Adrenal gland (tissue), 5 donors: Measurements from ENCODE around the gene RIPK3.

Source experiments
- POLR2A ChIP-seq, 2 donors: fragments of 450-650 bp; IDR thresholded peaks; one replicate each; pipeline ENCODE4 v1.6.1; 2017; ENCODE audit warnings: antibody characterized with exemption in 2 of 2, mild to moderate bottlenecking in 2 of 2, moderate library complexity in 1 of 2
- TF ChIP-seq, protein P1 (sequence below), 6 experiments: fragments of 450-650 bp in 4 of 6; fragments of 200-600 bp in 2 of 6; sonication (generic) in 1 of 6; IDR thresholded peaks; 1 replicate in 5 of 6; 2 replicates in 1 of 6; pipeline versions ENCODE4 v1.5.1 to v1.8.0; 2016 to 2021; ENCODE audit warnings: antibody characterized with exemption in 6 of 6, mild to moderate bottlenecking in 2 of 6, moderate library complexity in 1 of 6
- donor health status: DM: no; HTN: no; CAD: no.

DNA sequence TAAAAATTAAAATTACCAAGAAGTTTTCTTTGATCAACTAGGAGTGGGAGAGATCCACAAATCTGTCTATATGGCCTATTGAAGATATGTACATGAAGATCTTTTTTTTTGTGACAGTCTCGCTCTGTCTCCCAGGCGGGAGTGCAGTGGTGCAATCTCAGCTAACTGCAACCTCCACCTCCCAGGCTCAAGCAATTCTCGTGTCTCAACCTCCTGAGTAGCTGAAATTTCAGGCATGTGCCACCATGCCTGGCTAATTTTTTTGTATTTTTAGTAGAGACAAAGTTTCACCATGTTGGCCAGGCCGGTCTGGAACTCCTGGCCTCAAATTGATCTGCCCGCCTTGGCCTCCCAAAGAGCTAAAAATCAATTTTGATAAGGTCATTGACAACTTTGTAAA, 23.6 kb upstream of the RIPK3 start:
- no peak for TF ChIP-seq POLR2A (IDR thresholded peaks at IDR 0.05)
- TF ChIP-seq, protein P1, sequence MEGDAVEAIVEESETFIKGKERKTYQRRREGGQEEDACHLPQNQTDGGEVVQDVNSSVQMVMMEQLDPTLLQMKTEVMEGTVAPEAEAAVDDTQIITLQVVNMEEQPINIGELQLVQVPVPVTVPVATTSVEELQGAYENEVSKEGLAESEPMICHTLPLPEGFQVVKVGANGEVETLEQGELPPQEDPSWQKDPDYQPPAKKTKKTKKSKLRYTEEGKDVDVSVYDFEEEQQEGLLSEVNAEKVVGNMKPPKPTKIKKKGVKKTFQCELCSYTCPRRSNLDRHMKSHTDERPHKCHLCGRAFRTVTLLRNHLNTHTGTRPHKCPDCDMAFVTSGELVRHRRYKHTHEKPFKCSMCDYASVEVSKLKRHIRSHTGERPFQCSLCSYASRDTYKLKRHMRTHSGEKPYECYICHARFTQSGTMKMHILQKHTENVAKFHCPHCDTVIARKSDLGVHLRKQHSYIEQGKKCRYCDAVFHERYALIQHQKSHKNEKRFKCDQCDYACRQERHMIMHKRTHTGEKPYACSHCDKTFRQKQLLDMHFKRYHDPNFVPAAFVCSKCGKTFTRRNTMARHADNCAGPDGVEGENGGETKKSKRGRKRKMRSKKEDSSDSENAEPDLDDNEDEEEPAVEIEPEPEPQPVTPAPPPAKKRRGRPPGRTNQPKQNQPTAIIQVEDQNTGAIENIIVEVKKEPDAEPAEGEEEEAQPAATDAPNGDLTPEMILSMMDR (IDR thresholded peaks at IDR 0.05) = no peak
